IMR-90 (cell line): ENCODE results near the gene ITIH2. TPM values are rescaled to one million over a fixed set of nuclear protein-coding genes. Genes with fewer than 3 reads are reported as not detected.

Experiments
- ATAC-seq: fragments of 200-7000 bp; cut with Tn5 transposase; 2 replicates; pipeline ENCODE4 v1.9.1; 2020; ENCODE audit warnings: low read depth, mild to moderate bottlenecking, moderate library complexity
- BruUV-seq: library from RNA; stranded (reverse); fragments of 400-500 nt; replicated peaks from 2 replicates; lab custom pipeline; 2021; lab: Mats Ljungman, UMichigan
- CTCF ChIA-PET: fragments of 300-600 bp; formaldehyde crosslinking; extraction: SDS; loops from one replicate; lab custom pipeline; 2021; ENCODE audit warnings: antibody characterized with exemption; lab: Yijun Ruan, JAX
- POLR2A ChIA-PET: fragments of 300-600 bp; sonication (Branson Sonifier 250); formaldehyde crosslinking; loops from one replicate; lab custom pipeline; 2022; ENCODE audit warnings: antibody characterized with exemption; ENCODE audit not compliant: unreplicated experiment; lab: Charles Lee
- DNase-seq: peaks from one replicate; pipeline ENCODE4 v3.0.0; 2013
- H2AFZ ChIP-seq: replicated peaks from 2 replicates; pipeline ENCODE3; 2013; ENCODE audit warnings: low read length, mild to moderate bottlenecking; ENCODE audit not compliant: poor library complexity
- H2AK5ac ChIP-seq: 2 replicates; pipeline ENCODE4 v1.6.1; 2013; ENCODE audit warnings: low read depth, low read length, inconsistent platforms
- H2AK9ac ChIP-seq: replicated peaks from 2 replicates; pipeline ENCODE3; 2013; ENCODE audit warnings: mild to moderate bottlenecking, low read depth, low read length, moderate library complexity; ENCODE audit not compliant: poor library complexity
- H2BK120ac ChIP-seq: 2 replicates; pipeline ENCODE4 v1.6.1; 2013; ENCODE audit warnings: low read depth, low read length, inconsistent platforms
- H2BK15ac ChIP-seq: 3 replicates; pipeline ENCODE4 v1.6.1; 2013; ENCODE audit warnings: low read depth, low read length, inconsistent platforms
- H2BK20ac ChIP-seq: 2 replicates; pipeline ENCODE4 v1.6.1; 2013; ENCODE audit warnings: low read depth, mild to moderate bottlenecking, inconsistent platforms, low read length, moderate library complexity
- H2BK5ac ChIP-seq: 2 replicates; pipeline ENCODE4 v1.6.1; 2013; ENCODE audit warnings: mild to moderate bottlenecking, low read depth, low read length, inconsistent platforms; ENCODE audit not compliant: poor library complexity, severe bottlenecking
- H3K14ac ChIP-seq: replicated peaks from 2 replicates; pipeline ENCODE4 v1.6.1; 2013; ENCODE audit warnings: low read depth, low read length, inconsistent platforms
- H3K18ac ChIP-seq: 2 replicates; pipeline ENCODE4 v1.6.1; 2013; ENCODE audit warnings: low read depth, low read length, control low read depth
- H3K23ac ChIP-seq: 2 replicates; pipeline ENCODE4 v1.6.1; 2013; ENCODE audit warnings: low read depth, low read length, inconsistent platforms
- H3K27ac ChIP-seq: 2 replicates; pipeline ENCODE4 v1.5.1; 2013; ENCODE audit warnings: mild to moderate bottlenecking, control low read depth, low read length; ENCODE audit not compliant: insufficient read depth
- H3K27me3 ChIP-seq: 2 replicates; pipeline ENCODE4 v1.6.1; 2013; ENCODE audit warnings: low read length; ENCODE audit not compliant: control insufficient read depth, insufficient read depth
- H3K36me3 ChIP-seq: 2 replicates; pipeline ENCODE4 v1.6.1; 2013; ENCODE audit warnings: low read length, mixed read lengths; ENCODE audit not compliant: control insufficient read depth, insufficient read depth
- H3K4ac ChIP-seq: 2 replicates; pipeline ENCODE4 v1.6.1; 2013; ENCODE audit warnings: low read depth, low read length, inconsistent platforms
- H3K4me1 ChIP-seq: 2 replicates; pipeline ENCODE4 v1.6.1; 2013; ENCODE audit warnings: low read length, mixed read lengths; ENCODE audit not compliant: control insufficient read depth, insufficient read depth
- H3K4me2 ChIP-seq: 2 replicates; pipeline ENCODE4 v1.6.1; 2013; ENCODE audit warnings: low read depth, mild to moderate bottlenecking, control low read depth, low read length, moderate library complexity
- H3K4me3 ChIP-seq: 2 replicates; pipeline ENCODE4 v1.5.1; 2013; ENCODE audit warnings: low read depth, mild to moderate bottlenecking, control low read depth, low read length, moderate library complexity; ENCODE audit not compliant: insufficient read depth
- H3K56ac ChIP-seq: 2 replicates; pipeline ENCODE4 v1.6.1; 2013; ENCODE audit warnings: low read length, inconsistent platforms; ENCODE audit not compliant: insufficient read depth; ENCODE audit errors: extremely low read depth
- H3K79me1 ChIP-seq, 2 experiments: 2 replicates each; pipeline ENCODE4 v1.6.1; 2013; ENCODE audit warnings: low read length in 2 of 2, inconsistent platforms in 1 of 2, low read depth in 1 of 2
- H3K9ac ChIP-seq: 2 replicates; pipeline ENCODE4 v1.6.1; 2013; ENCODE audit warnings: low read depth, low read length, control low read depth
- H3K9me1 ChIP-seq: 2 replicates; pipeline ENCODE4 v1.6.1; 2013; ENCODE audit warnings: low read length, inconsistent platforms; ENCODE audit not compliant: insufficient read depth
- H3K9me3 ChIP-seq: 2 replicates; pipeline ENCODE4 v1.6.1; 2013; ENCODE audit warnings: low read length; ENCODE audit not compliant: control insufficient read depth, insufficient read depth
- H4K20me1 ChIP-seq: 2 replicates; pipeline ENCODE4 v1.6.1; 2013; ENCODE audit warnings: low read length, inconsistent platforms; ENCODE audit not compliant: insufficient read depth
- H4K5ac ChIP-seq: 2 replicates; pipeline ENCODE4 v1.6.1; 2013; ENCODE audit warnings: mild to moderate bottlenecking, low read depth, low read length, control low read depth
- H4K8ac ChIP-seq, 2 experiments: 2 replicates each; pipeline ENCODE4 v1.6.1; 2013; ENCODE audit warnings: low read depth in 2 of 2, low read length in 2 of 2, control low read depth in 1 of 2, inconsistent platforms in 1 of 2
- H4K91ac ChIP-seq: 2 replicates; pipeline ENCODE4 v1.6.1; 2013; ENCODE audit warnings: low read depth, low read length, inconsistent platforms; ENCODE audit not compliant: insufficient read depth
- BHLHE40 ChIP-seq: fragments of 150-350 bp; IDR thresholded peaks from 2 replicates; pipeline ENCODE4 v1.6.1; 2016; ENCODE audit warnings: mild to moderate bottlenecking, low read depth, low read length
- CEBPB ChIP-seq: IDR thresholded peaks from 2 replicates; pipeline ENCODE4 v1.6.1; 2012; ENCODE audit warnings: low read depth, low read length, improper control_type of control experiment
- FOS ChIP-seq: fragments of 150-350 bp; IDR thresholded peaks from 2 replicates; pipeline ENCODE4 v1.6.1; 2016; ENCODE audit warnings: low read depth, low read length
- MAZ ChIP-seq: IDR thresholded peaks from 2 replicates; pipeline ENCODE4 v1.6.1; 2012; ENCODE audit warnings: low read depth, mild to moderate bottlenecking, low read length, improper control_type of control experiment, moderate library complexity, borderline replicate concordance
- POLR2A ChIP-seq: IDR thresholded peaks from 2 replicates; pipeline ENCODE4 v1.6.1; 2012; ENCODE audit warnings: mild to moderate bottlenecking, low read depth, low read length
- RCOR1 ChIP-seq: IDR thresholded peaks from 2 replicates; pipeline ENCODE4 v1.6.1; 2012; ENCODE audit warnings: mild to moderate bottlenecking, low read length, improper control_type of control experiment; ENCODE audit not compliant: insufficient replicate concordance
- RFX5 ChIP-seq: IDR thresholded peaks from 2 replicates; pipeline ENCODE4 v1.8.0; 2012; ENCODE audit warnings: low read depth, mild to moderate bottlenecking, low read length, moderate library complexity
- SMC3 ChIP-seq: fragments of 150-350 bp; IDR thresholded peaks from 2 replicates; pipeline ENCODE4 v1.6.1; 2016; ENCODE audit warnings: low read depth, mild to moderate bottlenecking, antibody characterized with exemption, low read length, moderate library complexity
- WGBS, 2 experiments: methylation state at CpG; one replicate each; pipeline versions ENCODE4 v1.1.5 to v1.1.7; 2013; ENCODE audit warnings: missing lambda C conversion rate in 2 of 2; ENCODE audit not compliant: insufficient read length in 1 of 2; ENCODE audit errors: extremely low coverage in 2 of 2; 5-methylcytosine and 5-hydroxymethylcytosine counted together
- dilution Hi-C: fragments of 300-500 bp; cut with HindIII; formaldehyde crosslinking; loops from one replicate; pipeline ENCODE4 v1.14.3; 2018; ENCODE audit warnings: low sequenced_read_pairs; ENCODE audit not compliant: unreplicated experiment
- in situ Hi-C: fragments of 300-500 bp; cut with MboI; formaldehyde crosslinking; loops from 3 replicates; pipeline ENCODE4 v1.14.3; 2019; ENCODE audit warnings: low sequenced_read_pairs, inconsistent platforms, mixed read lengths
- intact Hi-C: fragments of 100-400 bp; cut with micrococcal nuclease; formaldehyde crosslinking; loops from 2 replicates; pipeline ENCODE4 v1.10.0; 2022
- polyA plus RNA-seq, 3 experiments: library from polyadenylated mRNA; depleted of rRNA; stranded (reverse); fragments of >200 nt; gene quantifications; 2 replicates each; pipeline ENCODE4 v1.2.3, GENCODE V29; 2012; ENCODE audit warnings: low replicate concordance in 1 of 3
- total RNA-seq: library from RNA; depleted of rRNA; stranded (reverse); fragments of >200 nt; gene quantifications from 2 replicates; pipeline ENCODE4 v1.2.3, GENCODE V29; 2012; rRNA removed

The ITIH2 gene
- total and polyA plus RNA-seq, 2 of the 4 experiments (the other 2 are of a cell fraction), result not detected

- Histone ChIP-seq H4K20me1 (peaks cover 21% of the 10 kb centered on the region; the same call in 1 of the 2 replicates), H3K79me1 (peaks cover 14 to 33% of the 10 kb centered on the region in 2 experiments), H3K56ac (no peak overlapping the region), H2BK20ac (no peak overlapping the region), H4K91ac (no peak overlapping the region), H2BK120ac (no peak overlapping the region), H2BK15ac (no peak overlapping the region), H3K27me3 (no peaks in the 10 kb centered on the region), H3K4me1 (peaks cover 9% of the 10 kb centered on the region), H3K9me3 (no peaks in the 10 kb centered on the region), H3K23ac (no peak overlapping the region), H2AFZ (no peak overlapping the region), H3K36me3 (peaks cover 15% of the 10 kb centered on the region), H3K4me2 (0 out of 2 replicates have a peak overlapping the region, but pooled peaks have one; percentile 62), H3K14ac (no peak overlapping the region), H2AK9ac (no peak overlapping the region), H4K8ac (no peak overlapping the region), H3K9ac (no peak overlapping the region), H3K4ac (no peak overlapping the region), H3K4me3 (no peak overlapping the region), H3K9me1 (0 out of 2 replicates have a peak, but pooled peaks cover 3% of the 10 kb centered on the region), H4K5ac (no peak overlapping the region), H2AK5ac (no peak overlapping the region), H2BK5ac (peak overlapping the region; percentile 90), H3K18ac (no peak overlapping the region), H3K27ac (peak overlapping the region; percentile 29; the same call in 1 of the 2 replicates)
- dilution Hi-C loops (no loop called here), in situ Hi-C loops (loop anchor here (25.0 kb wide), 1 partner anchor 1060 kb away; no protein-coding TSS in a partner anchor), intact Hi-C loops (no loop called here)
- peak; percentile 93 for TF ChIP-seq FOS
- no peak for TF ChIP-seq SMC3
- peak; percentile 76; the same call in 1 of the 2 replicates for TF ChIP-seq MAZ
- no peak for TF ChIP-seq CEBPB
- peak; percentile 30 for TF ChIP-seq RCOR1
- 0 out of 2 replicates have a peak, but pooled peaks have one; percentile 10 for TF ChIP-seq RFX5
- peak; percentile 77; the same call in 1 of the 2 replicates for TF ChIP-seq BHLHE40
- no peak for TF ChIP-seq POLR2A
- DNase-seq (peak; percentile 96), ATAC-seq (peak; percentile 98)
- no CpG with 5 or more reads among the region's 6 CpGs for WGBS, 2 experiments
- ChIA-PET POLR2A (interaction anchor here (1.1 kb wide), 1 partner anchor 10 kb away, joined by 6 read pairs; the partner anchor contains the start of genes ATP5F1C and KIN), CTCF (no interaction called here)
- BruUV-seq, result no TSS peak
Measured at GRCh38 chr10:7797582-7797981, 94.5 kb downstream of the ITIH2 start.

Other genes with a start within 250 kb of the ITIH2 start
- under 0.01 TPM in 2 replicates for gene ITIH5, start 36.4 kb upstream of the ITIH2 start, total RNA-seq
- gene ITIH5, start 36.4 kb upstream of the ITIH2 start, polyA plus RNA-seq (2012; rRNA removed), result 0.07 TPM in 2 replicates
- 3.0 and 6.1 TPM in 2 replicates for gene KIN, start 84.7 kb downstream of the ITIH2 start, total RNA-seq
- gene KIN, start 84.7 kb downstream of the ITIH2 start, polyA plus RNA-seq (2012; rRNA removed), result 4.2 and 6.4 TPM in 2 replicates
- 343 and 367 TPM in 2 replicates for gene ATP5F1C, start 84.9 kb downstream of the ITIH2 start, total RNA-seq
- gene ATP5F1C, start 84.9 kb downstream of the ITIH2 start, polyA plus RNA-seq (2012; rRNA removed), result 357 and 382 TPM in 2 replicates
- gene TAF3, start 115.2 kb downstream of the ITIH2 start, total RNA-seq, result 1.4 TPM in 2 replicates
- gene TAF3, start 115.2 kb downstream of the ITIH2 start, polyA plus RNA-seq (2012; rRNA removed), result 2.2 and 2.3 TPM in 2 replicates